Measurements from ENCODE around the gene SLC35A2.
A peak's percentile ranks its signal among the peaks of the same experiment; 100 is the strongest.
"Not testable (repeated sequence)": the region's sequence is repeated elsewhere in the genome, so short reads cannot be mapped to it uniquely, and the experiment has no call there.

SLC35A2 gene

GRCh38 chrX:48893556-48894348 is 17.7 kb downstream of the SLC35A2 start:
- no peaks in the 10 kb centered on the region for H3K27me3 Mint-ChIP-seq
- DNase-seq (ENCODE audit: low spot score in 2 of 2) (no peak), ATAC-seq (replicated peaks; ENCODE audit: extremely low read depth, poor library complexity, severe bottlenecking) (no peak)
- H3K4me3 Mint-ChIP-seq, result no peak overlapping the region
- no peak overlapping the region for H3K27ac Mint-ChIP-seq (ENCODE audit: low read depth)
- H3K4me1 Mint-ChIP-seq, result peaks cover 23% of the 10 kb centered on the region
- peaks cover 16% of the 10 kb centered on the region for H3K36me3 Mint-ChIP-seq (ENCODE audit: insufficient read depth)
- no peaks in the 10 kb centered on the region for H3K9me3 Mint-ChIP-seq

DNA sequence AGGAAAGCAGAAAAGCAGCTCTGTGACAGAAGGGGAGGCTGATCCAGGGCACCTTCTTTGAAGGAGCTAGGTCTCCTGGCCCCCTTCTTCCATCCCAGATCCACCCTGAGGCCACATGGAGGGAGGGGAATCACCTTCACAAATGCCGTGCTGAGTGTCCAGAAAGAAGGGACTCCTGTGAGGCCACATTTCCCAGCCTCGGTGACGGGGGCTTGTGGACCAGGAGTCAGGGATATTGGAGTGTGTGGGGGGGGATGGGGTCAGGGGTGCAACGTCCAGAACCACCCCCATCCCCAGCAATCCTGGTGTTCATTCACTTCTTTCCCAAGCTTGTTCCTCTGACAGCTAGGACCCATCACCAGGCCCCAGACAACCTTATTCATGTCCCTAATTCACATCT is 18.6 kb downstream of the SLC35A2 start:
- Mint-ChIP-seq H3K36me3 (ENCODE audit: insufficient read depth) (peaks cover 16% of the 10 kb centered on the region), H3K27me3 (no peaks in the 10 kb centered on the region), H3K4me3 (no peak overlapping the region), H3K27ac (ENCODE audit: low read depth) (no peak overlapping the region), H3K9me3 (no peaks in the 10 kb centered on the region), H3K4me1 (peaks cover 16% of the 10 kb centered on the region)
- DNase-seq (ENCODE audit: low spot score in 2 of 2), result no peak
- no peak for ATAC-seq (replicated peaks; ENCODE audit: extremely low read depth, poor library complexity, severe bottlenecking)

DNA sequence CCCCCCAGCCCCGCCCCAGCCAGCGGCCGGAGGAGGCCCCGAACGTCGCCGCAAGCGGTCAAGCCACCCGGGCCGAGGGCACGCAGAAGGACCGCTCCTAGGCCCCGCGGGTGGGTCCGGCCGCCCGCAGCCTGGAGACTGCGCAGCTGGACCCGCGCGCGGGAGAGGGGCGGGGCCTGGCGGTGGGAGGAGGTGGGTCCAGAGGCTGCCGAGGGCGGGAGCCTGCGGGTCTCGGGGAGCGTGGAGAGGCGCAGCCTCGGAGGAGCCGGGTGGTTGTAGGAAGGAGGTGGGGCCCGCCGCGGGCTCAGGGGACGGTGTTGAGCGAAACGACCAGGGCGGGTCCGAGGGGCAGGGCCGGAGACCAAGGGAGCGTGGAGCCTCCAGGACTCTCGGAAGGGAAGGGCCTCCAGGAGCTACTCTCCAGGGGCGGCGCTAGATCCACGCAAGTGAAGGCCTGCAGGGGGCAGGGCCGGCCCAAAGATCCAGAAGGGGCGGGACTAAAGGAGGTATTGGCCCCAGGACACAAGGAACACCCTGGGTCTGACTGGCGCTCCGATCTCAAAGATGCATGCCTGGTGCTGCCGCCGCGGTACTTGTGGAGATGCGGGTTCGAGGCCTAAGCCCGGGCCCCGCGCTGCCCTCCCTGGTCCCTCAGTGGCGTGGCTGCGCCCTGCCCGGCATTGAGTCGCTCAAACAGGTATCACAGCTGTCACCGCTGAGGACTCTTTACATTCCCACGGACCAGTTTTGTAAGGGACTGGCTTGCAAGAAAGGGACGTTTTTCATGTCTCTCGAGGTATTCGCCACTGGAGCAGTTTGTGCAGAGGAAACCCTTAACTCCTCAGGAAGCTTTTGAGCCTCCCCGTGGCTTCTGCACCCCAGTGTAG is 19.8 kb downstream of the SLC35A2 start:
- peaks cover 11% of the 10 kb centered on the region for H3K36me3 Mint-ChIP-seq (ENCODE audit: insufficient read depth)
- H3K27ac Mint-ChIP-seq (ENCODE audit: low read depth), result no peak overlapping the region
- H3K4me1 Mint-ChIP-seq, result peaks cover 16% of the 10 kb centered on the region
- no peaks in the 10 kb centered on the region for H3K27me3 Mint-ChIP-seq
- DNase-seq (ENCODE audit: low spot score in 2 of 2) (peak; percentile 47 to 69), ATAC-seq (replicated peaks; ENCODE audit: extremely low read depth, poor library complexity, severe bottlenecking) (peak; percentile 91)
- H3K9me3 Mint-ChIP-seq, result no peaks in the 10 kb centered on the region
- peak overlapping the region; percentile 77 for H3K4me3 Mint-ChIP-seq

GRCh38 chrX:48890934-48891401 is 20.5 kb downstream of the SLC35A2 start:
- ATAC-seq (replicated peaks; ENCODE audit: extremely low read depth, poor library complexity, severe bottlenecking) (peak; percentile 25), DNase-seq (ENCODE audit: low spot score in 2 of 2) (no peak)
- H3K27me3 Mint-ChIP-seq, result no peaks in the 10 kb centered on the region
- H3K4me1 Mint-ChIP-seq, result peaks cover 16% of the 10 kb centered on the region
- H3K36me3 Mint-ChIP-seq (ENCODE audit: insufficient read depth), result peaks cover 9% of the 10 kb centered on the region
- peak overlapping the region; percentile 47 for H3K27ac Mint-ChIP-seq (ENCODE audit: low read depth)
- H3K4me3 Mint-ChIP-seq, result peak overlapping the region; percentile 77
- no peaks in the 10 kb centered on the region for H3K9me3 Mint-ChIP-seq

DNA sequence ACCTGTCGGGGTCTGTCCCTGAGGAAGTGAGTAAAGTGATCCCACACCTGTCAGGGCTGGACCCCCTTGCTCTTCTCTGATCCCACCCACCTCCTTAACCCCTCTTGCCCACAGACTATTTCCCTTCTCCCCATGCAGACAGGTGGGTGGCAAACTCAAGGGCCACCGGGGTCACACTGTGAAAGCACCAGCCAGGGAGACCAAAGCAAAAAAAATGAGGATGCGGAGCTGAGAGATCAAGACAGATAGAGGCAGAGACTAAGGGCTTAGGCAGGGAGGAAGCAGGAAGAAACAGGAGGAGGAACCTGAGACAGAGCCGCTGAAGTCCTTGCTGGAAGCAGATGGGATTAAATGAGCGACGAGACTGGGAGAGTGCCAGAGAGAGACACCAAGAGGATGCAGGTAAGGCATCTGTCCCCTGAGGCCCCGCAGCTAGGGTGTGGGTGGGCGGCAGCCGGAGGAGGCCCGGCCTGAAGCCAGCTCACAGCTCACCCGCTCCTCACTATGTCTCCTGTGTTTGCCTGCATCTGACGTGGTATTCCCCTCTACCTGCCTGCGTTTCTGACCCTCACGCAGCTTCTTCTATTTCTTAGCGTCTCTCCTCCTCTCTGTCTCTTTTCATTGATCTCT is 21.0 kb downstream of the SLC35A2 start:
- H3K4me3 Mint-ChIP-seq, result peak overlapping the region; percentile 77
- H3K9me3 Mint-ChIP-seq, result no peaks in the 10 kb centered on the region
- ATAC-seq (replicated peaks; ENCODE audit: extremely low read depth, poor library complexity, severe bottlenecking) (no peak), DNase-seq (ENCODE audit: low spot score in 2 of 2) (no peak)
- peaks cover 9% of the 10 kb centered on the region for H3K36me3 Mint-ChIP-seq (ENCODE audit: insufficient read depth)
- H3K27me3 Mint-ChIP-seq, result no peaks in the 10 kb centered on the region
- H3K4me1 Mint-ChIP-seq, result peaks cover 16% of the 10 kb centered on the region
- H3K27ac Mint-ChIP-seq (ENCODE audit: low read depth), result peak overlapping the region; percentile 47

DNA sequence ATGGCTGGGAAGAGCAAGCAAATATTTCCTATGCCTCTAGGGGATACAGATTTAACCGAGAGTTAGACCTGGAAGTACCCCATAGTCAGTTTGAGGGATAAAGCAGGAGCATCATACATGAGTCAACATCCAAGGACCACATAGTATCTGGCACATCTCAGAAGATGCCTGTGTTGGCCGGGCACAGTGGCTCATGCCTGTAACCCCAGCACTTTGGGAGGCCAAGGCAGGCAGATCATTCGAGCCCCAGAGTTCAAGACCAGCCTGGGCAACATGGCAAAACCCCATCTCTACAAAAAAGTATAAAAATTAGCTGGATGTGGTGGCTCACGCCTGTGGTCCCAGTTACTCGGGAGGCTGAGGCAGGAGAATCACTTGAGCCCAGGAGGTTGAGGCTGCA is 24.9 kb downstream of the SLC35A2 start:
- peaks cover 11% of the 10 kb centered on the region for H3K4me1 Mint-ChIP-seq
- ATAC-seq (replicated peaks; ENCODE audit: extremely low read depth, poor library complexity, severe bottlenecking); H3K9me3 Mint-ChIP-seq; H3K27ac Mint-ChIP-seq (ENCODE audit: low read depth); H3K36me3 Mint-ChIP-seq (ENCODE audit: insufficient read depth); H3K27me3 Mint-ChIP-seq; H3K4me3 Mint-ChIP-seq; DNase-seq (ENCODE audit: low spot score in 2 of 2): not testable (repeated sequence)

DNA sequence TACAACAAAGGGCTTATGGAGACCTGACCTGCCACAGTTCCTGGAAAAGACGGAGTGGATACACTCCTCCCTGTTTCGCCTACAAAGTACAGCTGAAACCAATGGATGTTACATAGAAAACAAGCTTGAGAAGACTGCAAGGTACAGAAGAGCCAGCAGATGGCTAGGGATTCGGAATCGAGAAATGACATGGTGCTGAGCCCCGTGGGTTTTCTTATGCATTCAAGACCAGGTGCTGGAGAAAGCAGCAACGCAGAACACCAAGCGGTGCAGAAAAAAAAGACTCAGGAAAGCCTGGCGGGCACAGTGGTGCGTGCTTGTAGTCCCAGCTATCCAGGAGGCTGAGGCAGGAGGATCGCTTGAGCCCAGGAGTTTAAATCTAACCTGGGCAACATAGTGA is 27.7 kb downstream of the SLC35A2 start:
- Mint-ChIP-seq H3K27me3 (no peaks in the 10 kb centered on the region), H3K27ac (ENCODE audit: low read depth) (no peak overlapping the region), H3K4me3 (no peak overlapping the region), H3K9me3 (no peaks in the 10 kb centered on the region), H3K36me3 (ENCODE audit: insufficient read depth) (no peaks in the 10 kb centered on the region), H3K4me1 (no peaks in the 10 kb centered on the region)
- ATAC-seq (replicated peaks; ENCODE audit: extremely low read depth, poor library complexity, severe bottlenecking) (no peak), DNase-seq (ENCODE audit: low spot score in 2 of 2) (no peak)

- H3K27ac Mint-ChIP-seq (ENCODE audit: low read depth); DNase-seq (ENCODE audit: low spot score in 2 of 2); H3K27me3 Mint-ChIP-seq; H3K9me3 Mint-ChIP-seq; H3K36me3 Mint-ChIP-seq (ENCODE audit: insufficient read depth); ATAC-seq (replicated peaks; ENCODE audit: extremely low read depth, poor library complexity, severe bottlenecking); H3K4me3 Mint-ChIP-seq; H3K4me1 Mint-ChIP-seq: not testable (repeated sequence)
These were observed 34.5 kb downstream of the SLC35A2 start for GRCh38 chrX:48876944-48877343.

- H3K4me3 Mint-ChIP-seq; DNase-seq (ENCODE audit: low spot score in 2 of 2); H3K27me3 Mint-ChIP-seq; ATAC-seq (replicated peaks; ENCODE audit: extremely low read depth, poor library complexity, severe bottlenecking); H3K36me3 Mint-ChIP-seq (ENCODE audit: insufficient read depth); H3K9me3 Mint-ChIP-seq; H3K4me1 Mint-ChIP-seq; H3K27ac Mint-ChIP-seq (ENCODE audit: low read depth): not testable (repeated sequence)
These were observed 39.4 kb downstream of the SLC35A2 start for GRCh38 chrX:48872017-48872416.

- no peaks in the 10 kb centered on the region for H3K27me3 Mint-ChIP-seq
- no peaks in the 10 kb centered on the region for H3K9me3 Mint-ChIP-seq
- no peaks in the 10 kb centered on the region for H3K4me1 Mint-ChIP-seq
- no peaks in the 10 kb centered on the region for H3K36me3 Mint-ChIP-seq (ENCODE audit: insufficient read depth)
- DNase-seq (ENCODE audit: low spot score in 2 of 2) (no peak), ATAC-seq (replicated peaks; ENCODE audit: extremely low read depth, poor library complexity, severe bottlenecking) (no peak)
- H3K4me3 Mint-ChIP-seq, result no peak overlapping the region
- no peak overlapping the region for H3K27ac Mint-ChIP-seq (ENCODE audit: low read depth)
These were observed 47.2 kb downstream of the SLC35A2 start for GRCh38 chrX:48864210-48864609.

DNA sequence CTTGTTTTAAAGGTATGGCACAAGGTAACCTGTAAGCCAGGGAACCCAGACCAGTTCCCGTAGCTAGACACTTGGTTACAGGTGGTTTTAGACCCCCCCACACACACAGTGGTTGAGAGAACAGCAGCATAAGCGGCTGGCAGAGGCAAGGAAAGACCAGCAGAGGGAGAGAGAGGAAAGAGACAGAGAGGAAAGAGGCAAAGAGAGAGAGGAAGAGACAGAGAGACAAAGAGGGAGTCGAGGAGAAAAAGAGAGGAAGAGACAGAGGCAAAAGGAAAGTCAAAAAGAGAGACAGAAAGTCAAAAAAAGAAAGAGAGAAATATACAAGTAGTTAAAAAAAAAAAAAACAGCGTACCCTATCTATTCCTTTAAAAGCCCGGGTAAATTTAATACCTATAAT is 56.5 kb downstream of the SLC35A2 start:
- no peaks in the 10 kb centered on the region for H3K4me1 Mint-ChIP-seq
- peak overlapping the region; percentile 17 for H3K27ac Mint-ChIP-seq (ENCODE audit: low read depth)
- ATAC-seq (replicated peaks; ENCODE audit: extremely low read depth, poor library complexity, severe bottlenecking) (no peak), DNase-seq (ENCODE audit: low spot score in 2 of 2) (no peak)
- no peak overlapping the region for H3K4me3 Mint-ChIP-seq
- no peaks in the 10 kb centered on the region for H3K9me3 Mint-ChIP-seq
- peaks cover 32% of the 10 kb centered on the region for H3K27me3 Mint-ChIP-seq
- peaks cover 4% of the 10 kb centered on the region for H3K36me3 Mint-ChIP-seq (ENCODE audit: insufficient read depth)

GRCh38 chrX:48854121-48854804 is 57.2 kb downstream of the SLC35A2 start:
- not testable (repeated sequence) for ATAC-seq (replicated peaks; ENCODE audit: extremely low read depth, poor library complexity, severe bottlenecking); DNase-seq (ENCODE audit: low spot score in 2 of 2); H3K4me1 Mint-ChIP-seq; H3K9me3 Mint-ChIP-seq; H3K4me3 Mint-ChIP-seq; H3K36me3 Mint-ChIP-seq (ENCODE audit: insufficient read depth)
- peak overlapping the region; percentile 17 for H3K27ac Mint-ChIP-seq (ENCODE audit: low read depth)
- H3K27me3 Mint-ChIP-seq, result peaks cover 32% of the 10 kb centered on the region

All from central memory CD8-positive, alpha-beta T cell (primary cell).